ENCODE results near the gene SYNC.
A peak's percentile ranks its signal among the peaks of the same experiment; 100 is the strongest.
"Not testable (repeated sequence)": the region's sequence is repeated elsewhere in the genome, so short reads cannot be mapped to it uniquely, and the experiment has no call there.

Gene SYNC

GRCh38 chr1:32686387-32686786 lies 16.2 kb downstream of the SYNC start:
- DNase-seq, result no peak

DNA sequence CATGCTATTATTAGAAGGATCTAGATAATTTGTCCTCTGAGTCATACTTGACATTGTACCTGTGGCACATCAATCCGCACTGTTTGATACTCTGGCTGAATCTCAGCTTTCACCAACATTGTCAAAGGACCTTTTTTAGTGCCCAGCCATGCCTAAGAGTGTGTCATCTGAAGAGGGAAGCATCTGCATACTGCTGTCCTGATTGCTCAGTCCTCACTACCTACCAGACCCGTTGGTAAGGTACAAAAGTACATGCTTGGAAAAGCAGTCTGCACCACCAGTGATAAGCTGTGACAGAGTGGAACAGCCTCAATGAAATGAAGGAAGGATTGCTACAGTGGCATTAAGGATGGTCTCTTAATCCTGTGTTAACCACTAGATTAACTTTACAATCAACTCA lies 17.1 kb downstream of the SYNC start:
- DNase-seq, result no peak

DNA sequence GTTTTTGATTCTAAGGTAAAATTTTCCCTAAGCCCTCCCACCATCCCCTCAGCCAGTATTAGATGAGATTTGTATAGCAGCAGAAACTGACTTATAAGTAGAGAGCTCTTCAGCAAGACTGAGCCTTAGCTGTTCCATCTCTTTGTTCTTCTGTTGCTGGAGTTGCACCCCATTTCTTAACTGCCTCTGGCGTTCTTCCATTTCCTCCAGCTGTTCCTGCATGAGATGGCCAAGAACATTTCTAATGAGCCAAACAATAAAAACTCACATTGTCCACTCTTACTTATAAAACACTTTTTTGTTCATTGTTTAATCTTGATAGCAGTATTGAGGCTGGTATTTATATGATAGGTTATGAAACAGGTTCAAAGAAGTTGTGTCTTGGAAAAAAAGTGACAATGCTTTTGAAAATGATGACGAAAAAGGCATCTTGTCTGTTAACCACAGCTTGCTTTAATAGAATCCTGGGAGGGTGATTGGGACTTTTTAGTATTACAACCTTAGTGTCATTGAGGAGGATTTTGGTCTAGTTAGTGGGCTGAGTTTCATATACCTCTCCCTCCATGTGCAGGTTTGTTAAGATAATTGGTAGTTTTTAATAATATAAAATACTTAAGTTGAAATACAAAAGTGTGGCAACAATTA lies 18.3 kb downstream of the SYNC start:
- no peak for DNase-seq

DNA sequence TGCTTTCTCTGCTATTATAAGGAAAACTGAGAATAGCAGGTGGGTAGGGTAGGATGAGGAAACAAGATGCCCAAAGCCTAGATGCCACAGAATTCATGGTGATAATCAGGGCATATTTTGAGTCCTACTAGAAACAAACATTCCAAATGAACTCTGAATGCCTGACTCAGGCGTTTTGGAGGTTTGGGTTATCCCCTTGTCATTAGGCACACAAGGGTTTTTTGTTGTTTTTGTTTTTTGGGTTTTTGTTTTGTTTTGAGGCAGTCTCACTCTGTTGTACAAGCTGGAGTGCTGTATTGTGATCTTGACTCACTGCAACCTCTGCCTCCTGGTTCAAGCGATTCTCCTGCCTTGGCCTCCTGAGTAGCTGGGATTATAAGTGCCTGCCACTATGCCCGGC lies 19.2 kb downstream of the SYNC start:
- DNase-seq, result no peak

DNA sequence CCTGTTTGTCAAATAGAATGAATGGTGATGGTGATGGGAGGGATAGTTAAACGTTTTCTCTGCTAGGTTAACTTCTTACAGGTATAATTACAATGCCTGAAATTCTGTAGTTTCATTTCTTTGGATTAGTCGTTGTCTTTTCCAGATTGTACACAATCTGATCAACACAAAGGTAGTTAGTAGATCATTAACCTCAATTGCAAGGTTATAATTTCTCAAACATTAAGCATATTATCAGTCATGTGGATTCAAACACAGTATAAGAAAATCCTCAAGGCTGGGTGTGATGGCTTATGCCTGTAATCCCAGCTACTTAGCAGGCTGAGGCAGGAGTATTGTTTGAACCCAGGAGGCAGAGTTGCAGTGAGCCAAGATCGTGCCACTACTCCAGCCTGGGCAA lies 20.6 kb downstream of the SYNC start:
- no peak for DNase-seq

DNA sequence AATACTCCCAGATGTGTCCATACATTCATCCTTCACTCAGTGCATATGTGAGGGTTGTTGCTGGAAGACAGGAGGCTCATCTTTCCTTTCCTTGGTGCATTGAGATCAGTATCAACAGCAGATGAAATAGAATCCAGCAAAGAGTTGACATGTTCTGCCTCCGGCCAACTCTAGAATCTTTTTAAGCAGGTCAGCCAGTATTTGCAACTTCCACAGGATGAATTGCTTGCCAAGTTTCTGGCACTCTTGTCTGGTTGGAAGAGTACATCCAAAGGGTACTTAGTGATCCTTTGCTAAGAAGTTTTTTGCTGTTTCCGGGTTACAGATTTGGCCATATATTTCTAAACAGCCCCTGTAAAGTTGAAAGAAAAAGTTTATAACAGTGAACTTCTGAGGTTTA lies 21.1 kb downstream of the SYNC start:
- DNase-seq, result no peak

DNA sequence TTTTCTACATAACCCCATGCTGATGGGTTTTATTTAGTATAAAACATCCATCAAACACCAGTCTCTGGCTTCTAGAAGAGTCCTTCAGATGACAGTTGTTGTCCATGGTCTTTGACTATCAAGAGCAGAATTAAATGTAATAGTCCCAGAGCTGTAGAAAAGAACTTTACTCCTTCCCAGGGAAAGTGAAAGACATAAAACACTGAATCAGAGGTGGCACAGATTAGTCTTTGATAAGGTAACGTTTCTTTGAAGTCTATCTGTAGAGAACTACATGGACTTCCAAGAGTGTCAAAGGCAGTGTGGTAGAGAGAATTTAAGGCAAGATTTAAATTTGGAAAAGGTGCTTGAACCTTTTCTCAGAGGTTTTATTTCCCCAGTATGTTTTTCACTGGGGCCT lies 21.9 kb downstream of the SYNC start:
- no peak for DNase-seq

GRCh38 chr1:32679993-32680392 lies 22.6 kb downstream of the SYNC start:
- DNase-seq, result not testable (repeated sequence)

DNA sequence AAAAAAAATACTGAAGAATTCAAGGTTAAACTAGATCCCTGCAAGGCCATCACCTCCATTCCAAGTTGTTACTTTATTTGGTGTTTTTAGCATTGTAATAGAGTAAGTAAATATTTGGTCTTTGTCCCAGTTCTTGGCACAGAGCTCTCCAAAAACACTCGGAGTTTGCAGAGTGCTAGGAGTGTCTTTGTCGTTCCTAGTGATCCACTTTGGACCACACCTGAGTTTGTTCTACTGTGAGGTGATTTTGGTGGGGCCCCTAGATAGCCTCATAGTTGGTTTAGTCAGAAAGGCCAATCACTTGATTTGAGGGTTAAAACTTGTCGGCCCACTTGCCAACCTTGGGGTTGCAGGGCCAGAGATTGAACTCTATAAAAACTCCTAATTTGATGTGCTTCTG lies 25.6 kb downstream of the SYNC start:
- no peak for DNase-seq

DNA sequence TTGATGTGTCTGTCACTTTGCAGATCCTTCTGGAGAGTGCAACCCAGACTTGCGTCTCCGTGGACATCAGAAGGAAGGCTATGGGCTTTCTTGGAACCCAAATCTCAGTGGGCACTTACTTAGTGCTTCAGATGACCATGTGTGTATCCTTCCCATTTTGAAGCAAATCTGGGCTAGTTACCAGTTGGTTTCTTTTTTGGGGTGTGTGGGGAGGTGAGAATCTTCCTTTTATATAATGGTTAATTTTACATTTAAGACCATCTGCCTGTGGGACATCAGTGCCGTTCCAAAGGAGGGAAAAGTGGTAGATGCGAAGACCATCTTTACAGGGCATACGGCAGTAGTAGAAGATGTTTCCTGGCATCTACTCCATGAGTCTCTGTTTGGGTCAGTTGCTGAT lies 33.9 kb downstream of the SYNC start:
- not testable (repeated sequence) for DNase-seq

- no peak for DNase-seq
Observed at GRCh38 chr1:32666901-32667566, 35.5 kb downstream of the SYNC start.

- DNase-seq, result no peak
Observed at GRCh38 chr1:32665915-32666314, 36.7 kb downstream of the SYNC start.

DNA sequence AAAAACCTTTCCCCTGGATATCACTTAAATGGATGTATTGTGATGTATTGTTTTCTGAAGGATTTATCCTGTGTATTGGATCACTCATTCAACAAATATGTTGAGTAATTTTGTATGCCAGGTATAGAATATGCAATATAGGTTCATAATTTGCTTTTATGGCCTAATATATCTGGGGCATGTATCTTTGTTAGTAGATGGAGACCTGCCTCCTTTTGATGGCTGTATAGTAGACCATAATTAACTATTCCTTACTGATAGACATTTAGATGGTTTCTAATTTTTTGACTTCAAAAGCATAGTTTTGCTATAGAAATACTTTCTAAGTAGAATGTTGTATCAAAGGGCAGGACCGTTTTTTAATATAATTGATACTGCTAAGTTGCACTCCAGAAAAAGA lies 43.0 kb downstream of the SYNC start:
- no peak for DNase-seq

- DNase-seq, result no peak
Observed at GRCh38 chr1:32652244-32652962, 50.2 kb downstream of the SYNC start.

- peak in 1 of 4 experiments; percentile 28 for DNase-seq
Observed at GRCh38 chr1:32651461-32652073, 51.0 kb downstream of the SYNC start.

- DNase-seq, result peak; percentile 97 to 99 (median 98)
Observed at GRCh38 chr1:32650752-32651460, 51.7 kb downstream of the SYNC start, which contains the start of gene RBBP4. RBBP4 (plus strand) TSS chr1:32651208; CDS start chr1:32651307, 99 bp downstream.

GRCh38 chr1:32650248-32650751 lies 52.3 kb downstream of the SYNC start, which contains the start of gene ZBTB8OS:
ZBTB8OS (minus strand) TSS chr1:32650550; CDS start chr1:32650529, 21 bp downstream.
- DNase-seq, result peak; percentile 34 to 77 (median 60)

- no peak for DNase-seq
Observed at GRCh38 chr1:32647308-32648134, 55.0 kb downstream of the SYNC start.

- no peak for DNase-seq
Observed at GRCh38 chr1:32644426-32644825, 58.1 kb downstream of the SYNC start.

DNA sequence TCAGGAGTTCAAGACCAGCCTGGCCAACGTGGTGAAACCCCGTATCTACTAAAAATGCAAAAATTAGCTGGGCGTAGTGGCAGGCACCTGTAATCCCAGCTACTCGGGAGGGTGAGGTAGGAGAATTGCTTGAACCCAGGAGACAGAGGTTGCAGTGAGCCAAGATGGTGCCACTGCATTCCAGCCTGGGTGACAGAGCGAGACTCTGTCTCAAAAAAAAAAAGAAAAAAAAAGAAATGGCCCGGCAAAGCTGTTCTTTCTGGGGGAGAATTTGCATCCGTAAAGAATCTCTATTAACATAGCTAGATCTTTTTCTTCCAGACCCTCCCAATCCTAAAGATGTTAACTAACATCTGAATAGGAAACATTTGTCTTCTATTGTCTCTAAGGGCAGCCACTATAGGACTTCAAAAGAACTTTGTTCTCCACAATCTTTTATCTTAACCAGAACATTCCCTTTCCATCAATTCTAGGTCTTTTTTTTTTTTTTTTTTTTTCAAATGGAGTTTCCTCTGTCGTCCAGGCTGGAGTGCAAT lies 60.2 kb downstream of the SYNC start:
- not testable (repeated sequence) for DNase-seq

GRCh38 chr1:32639489-32640075 lies 63.0 kb downstream of the SYNC start:
- no peak for DNase-seq
